ENCODE measurements around the gene CARD11.
A peak's percentile ranks its signal among the peaks of the same experiment; 100 is the strongest.

The CARD11 gene

GRCh38 chr7:2883101-2883500, 160.6 kb downstream of the CARD11 start:
- H3K27me3 Mint-ChIP-seq = no peaks in the 10 kb centered on the region
- peaks cover 23% of the 10 kb centered on the region for H3K4me1 Mint-ChIP-seq (ENCODE audit: low read depth)
- H3K4me3 Mint-ChIP-seq = no peak overlapping the region
- H3K9me3 Mint-ChIP-seq (ENCODE audit: low read depth) = no peaks in the 10 kb centered on the region
- H3K36me3 Mint-ChIP-seq = no peaks in the 10 kb centered on the region
- H3K27ac Mint-ChIP-seq = no peak overlapping the region

- H3K9me3 Mint-ChIP-seq (ENCODE audit: low read depth) = no peaks in the 10 kb centered on the region
- H3K4me1 Mint-ChIP-seq (ENCODE audit: low read depth) = peaks cover 23% of the 10 kb centered on the region
- no peaks in the 10 kb centered on the region for H3K27me3 Mint-ChIP-seq
- H3K27ac Mint-ChIP-seq = no peak overlapping the region
- no peak overlapping the region for H3K4me3 Mint-ChIP-seq
- H3K36me3 Mint-ChIP-seq = no peaks in the 10 kb centered on the region
Observed at GRCh38 chr7:2882111-2882510, 161.6 kb downstream of the CARD11 start.

- Mint-ChIP-seq H3K9me3 (ENCODE audit: low read depth) (no peaks in the 10 kb centered on the region), H3K4me1 (ENCODE audit: low read depth) (peaks cover 22% of the 10 kb centered on the region), H3K27me3 (no peaks in the 10 kb centered on the region), H3K4me3 (no peak overlapping the region), H3K27ac (no peak overlapping the region), H3K36me3 (no peaks in the 10 kb centered on the region)
Observed at GRCh38 chr7:2880874-2881533, 162.7 kb downstream of the CARD11 start.

GRCh38 chr7:2880051-2880450, 163.6 kb downstream of the CARD11 start:
- H3K4me3 Mint-ChIP-seq = no peak overlapping the region
- H3K27ac Mint-ChIP-seq = no peak overlapping the region
- peaks cover 22% of the 10 kb centered on the region for H3K4me1 Mint-ChIP-seq (ENCODE audit: low read depth)
- H3K9me3 Mint-ChIP-seq (ENCODE audit: low read depth) = no peaks in the 10 kb centered on the region
- H3K36me3 Mint-ChIP-seq = no peaks in the 10 kb centered on the region
- H3K27me3 Mint-ChIP-seq = no peaks in the 10 kb centered on the region

- H3K27ac Mint-ChIP-seq = no peak overlapping the region
- H3K27me3 Mint-ChIP-seq = no peaks in the 10 kb centered on the region
- H3K4me3 Mint-ChIP-seq = no peak overlapping the region
- H3K4me1 Mint-ChIP-seq (ENCODE audit: low read depth) = peaks cover 22% of the 10 kb centered on the region
- no peaks in the 10 kb centered on the region for H3K9me3 Mint-ChIP-seq (ENCODE audit: low read depth)
- H3K36me3 Mint-ChIP-seq = no peaks in the 10 kb centered on the region
Observed at GRCh38 chr7:2879354-2879753, 164.3 kb downstream of the CARD11 start.

- Mint-ChIP-seq H3K27ac (no peak overlapping the region), H3K4me3 (no peak overlapping the region), H3K27me3 (no peaks in the 10 kb centered on the region), H3K36me3 (no peaks in the 10 kb centered on the region), H3K4me1 (ENCODE audit: low read depth) (peaks cover 27% of the 10 kb centered on the region), H3K9me3 (ENCODE audit: low read depth) (no peaks in the 10 kb centered on the region)
Observed at GRCh38 chr7:2878306-2878705, 165.4 kb downstream of the CARD11 start.

GRCh38 chr7:2876031-2876731, 167.5 kb downstream of the CARD11 start:
- no peak overlapping the region for H3K4me3 Mint-ChIP-seq
- peaks cover 35% of the 10 kb centered on the region for H3K4me1 Mint-ChIP-seq (ENCODE audit: low read depth)
- H3K27ac Mint-ChIP-seq = no peak overlapping the region
- no peaks in the 10 kb centered on the region for H3K9me3 Mint-ChIP-seq (ENCODE audit: low read depth)
- no peaks in the 10 kb centered on the region for H3K36me3 Mint-ChIP-seq
- no peaks in the 10 kb centered on the region for H3K27me3 Mint-ChIP-seq

GRCh38 chr7:2873686-2874551, 169.7 kb downstream of the CARD11 start:
- no peak overlapping the region for H3K4me3 Mint-ChIP-seq
- H3K27me3 Mint-ChIP-seq = no peaks in the 10 kb centered on the region
- H3K4me1 Mint-ChIP-seq (ENCODE audit: low read depth) = peaks cover 42% of the 10 kb centered on the region
- no peaks in the 10 kb centered on the region for H3K36me3 Mint-ChIP-seq
- no peaks in the 10 kb centered on the region for H3K9me3 Mint-ChIP-seq (ENCODE audit: low read depth)
- peak overlapping the region; percentile 43 for H3K27ac Mint-ChIP-seq

GRCh38 chr7:2873146-2873545, 170.5 kb downstream of the CARD11 start:
- Mint-ChIP-seq H3K27me3 (no peaks in the 10 kb centered on the region), H3K27ac (no peak overlapping the region), H3K4me1 (ENCODE audit: low read depth) (peaks cover 35% of the 10 kb centered on the region)

GRCh38 chr7:2872296-2872874, 171.3 kb downstream of the CARD11 start:
- Mint-ChIP-seq H3K4me1 (ENCODE audit: low read depth) (peaks cover 33% of the 10 kb centered on the region), H3K27ac (no peak overlapping the region), H3K36me3 (no peaks in the 10 kb centered on the region), H3K27me3 (no peaks in the 10 kb centered on the region), H3K9me3 (ENCODE audit: low read depth) (no peaks in the 10 kb centered on the region), H3K4me3 (no peak overlapping the region)

More at GRCh38 chr7:2873146-2873545, 170.5 kb downstream of the CARD11 start:
- Mint-ChIP-seq H3K9me3 (ENCODE audit: low read depth) (no peaks in the 10 kb centered on the region), H3K4me3 (no peak overlapping the region), H3K36me3 (no peaks in the 10 kb centered on the region)

- no peaks in the 10 kb centered on the region for H3K36me3 Mint-ChIP-seq
Observed at GRCh38 chr7:2870471-2870931, 173.2 kb downstream of the CARD11 start.

GRCh38 chr7:2869981-2870380, 173.7 kb downstream of the CARD11 start:
- Mint-ChIP-seq H3K36me3 (no peaks in the 10 kb centered on the region), H3K27me3 (no peaks in the 10 kb centered on the region), H3K9me3 (ENCODE audit: low read depth) (no peaks in the 10 kb centered on the region), H3K4me3 (peak overlapping the region; percentile 88), H3K27ac (peak overlapping the region; percentile 84), H3K4me1 (ENCODE audit: low read depth) (peaks cover 35% of the 10 kb centered on the region)

More at GRCh38 chr7:2870471-2870931, 173.2 kb downstream of the CARD11 start:
- Mint-ChIP-seq H3K4me1 (ENCODE audit: low read depth) (peaks cover 33% of the 10 kb centered on the region), H3K4me3 (peak overlapping the region; percentile 88), H3K27ac (peak overlapping the region; percentile 84), H3K9me3 (ENCODE audit: low read depth) (no peaks in the 10 kb centered on the region), H3K27me3 (no peaks in the 10 kb centered on the region)

- no peaks in the 10 kb centered on the region for H3K27me3 Mint-ChIP-seq
- H3K4me1 Mint-ChIP-seq (ENCODE audit: low read depth) = peaks cover 47% of the 10 kb centered on the region
- H3K27ac Mint-ChIP-seq = no peak overlapping the region
- no peaks in the 10 kb centered on the region for H3K36me3 Mint-ChIP-seq
- no peaks in the 10 kb centered on the region for H3K9me3 Mint-ChIP-seq (ENCODE audit: low read depth)
- H3K4me3 Mint-ChIP-seq = no peak overlapping the region
Observed at GRCh38 chr7:2866601-2867000, 177.1 kb downstream of the CARD11 start.

- H3K27me3 Mint-ChIP-seq = no peaks in the 10 kb centered on the region
- H3K27ac Mint-ChIP-seq = peak overlapping the region; percentile 87
- peaks cover 33% of the 10 kb centered on the region for H3K4me1 Mint-ChIP-seq (ENCODE audit: low read depth)
- no peaks in the 10 kb centered on the region for H3K9me3 Mint-ChIP-seq (ENCODE audit: low read depth)
- no peaks in the 10 kb centered on the region for H3K36me3 Mint-ChIP-seq
- H3K4me3 Mint-ChIP-seq = peak overlapping the region; percentile 82
Observed at GRCh38 chr7:2864999-2865670, 178.5 kb downstream of the CARD11 start.
